ENCODE results near the gene LCE4A. TPM values are rescaled to one million over a fixed set of nuclear protein-coding genes. Genes with fewer than 3 reads are reported as not detected.

The LCE4A gene
- total RNA-seq: not detected in 2 replicates

GRCh38 chr1:152707860-152708259 lies at the start of gene LCE4A:
LCE4A (plus strand) TSS chr1:152708160; CDS start chr1:152709076, 916 bp downstream.

GRCh38 chr1:152663098-152663497 lies 44.9 kb upstream of the LCE4A start, which contains the start of gene LCE2D:
LCE2D (plus strand) TSS chr1:152663380; CDS start chr1:152664106, 726 bp downstream.

GRCh38 chr1:152674983-152675382 lies 33.0 kb upstream of the LCE4A start, which contains the start of gene LCE2C:
LCE2C (plus strand) TSS chr1:152675279; CDS start chr1:152676016, 737 bp downstream.

GRCh38 chr1:152685823-152686222 lies 22.1 kb upstream of the LCE4A start, which contains the start of gene LCE2B:
LCE2B (plus strand) TSS chr1:152686123; CDS start chr1:152686844, 721 bp downstream.

GRCh38 chr1:152697701-152698600 lies 10.0 kb upstream of the LCE4A start, which contains the start of gene LCE2A:
LCE2A (plus strand) TSS chr1:152698345; CDS start chr1:152698902, 557 bp downstream.

GRCh38 chr1:152757747-152758146 lies 49.8 kb downstream of the LCE4A start, which contains the start of gene KPRP:
KPRP (plus strand) TSS chr1:152758025; CDS start chr1:152759589, 1,564 bp downstream.

Other genes with a start within 250 kb of the LCE4A start
- not detected in 2 replicates for gene LCE5A, start 197.4 kb upstream of the LCE4A start, total RNA-seq
- not detected in 2 replicates for gene CRCT1, start 193.7 kb upstream of the LCE4A start, total RNA-seq
- not detected in 2 replicates for gene LCE3E, start 141.4 kb upstream of the LCE4A start, total RNA-seq
- gene LCE3D, start 127.6 kb upstream of the LCE4A start, total RNA-seq: not detected in 2 replicates
- gene LCE3C, start 107.9 kb upstream of the LCE4A start, total RNA-seq: not detected in 2 replicates
- gene LCE3B, start 94.3 kb upstream of the LCE4A start, total RNA-seq: not detected in 2 replicates
- not detected in 2 replicates for gene LCE3A, start 85.1 kb upstream of the LCE4A start, total RNA-seq
- gene LCE2D, start 44.8 kb upstream of the LCE4A start, total RNA-seq: not detected in 2 replicates
- gene LCE2C, start 32.9 kb upstream of the LCE4A start, total RNA-seq: not detected in 2 replicates
- not detected in 2 replicates for gene LCE2B, start 22.0 kb upstream of the LCE4A start, total RNA-seq
- gene LCE2A, start 9.8 kb upstream of the LCE4A start, total RNA-seq: not detected in 2 replicates
- gene KPRP, start 49.9 kb downstream of the LCE4A start, total RNA-seq: not detected in 2 replicates
- gene LCE1F, start 67.0 kb downstream of the LCE4A start, total RNA-seq: not detected in 2 replicates
- not detected in 2 replicates for gene LCE1E, start 78.1 kb downstream of the LCE4A start, total RNA-seq
- not detected in 2 replicates for gene LCE1D, start 88.6 kb downstream of the LCE4A start, total RNA-seq
- gene LCE1C, start 98.5 kb downstream of the LCE4A start, total RNA-seq: not detected in 2 replicates
- not detected in 2 replicates for gene LCE1B, start 103.8 kb downstream of the LCE4A start, total RNA-seq
- not detected in 2 replicates for gene LCE1A, start 119.3 kb downstream of the LCE4A start, total RNA-seq
- not detected in 2 replicates for gene LCE6A, start 134.7 kb downstream of the LCE4A start, total RNA-seq
- not detected in 2 replicates for gene LCE7A, start 151.8 kb downstream of the LCE4A start, total RNA-seq
- gene SMCP, start 170.2 kb downstream of the LCE4A start, total RNA-seq: not detected in 2 replicates
- gene IVL, start 200.4 kb downstream of the LCE4A start, total RNA-seq: 0.11 TPM in 1 of 2 replicates, not detected in the other
- gene SPRR5, start 239.0 kb downstream of the LCE4A start, total RNA-seq: not detected in 2 replicates

Measured in articular chondrocyte of knee joint (primary cell).